Activated naive CD4-positive, alpha-beta T cell treated with anti-CD3 and anti-CD28 coated beads, Interleukin-2, amount 10 ng/mL, durations not matched to agents 7 days and 5 days (primary cell): ENCODE data around the gene TM2D1.
A peak's percentile ranks its signal among the peaks of the same experiment; 100 is the strongest.

Source experiments
- CTCF ChIA-PET: fragments of 350-600 bp; sonication (Branson Sonifier 250); formaldehyde crosslinking; loops from one replicate; lab custom pipeline; 2021; ENCODE audit warnings: antibody characterized with exemption; lab: Charles Lee
- DNase-seq: peaks from one replicate; pipeline ENCODE4 v3.0.0-alpha.2; 2020
- H3K27ac Mint-ChIP-seq: one replicate; pipeline ENCODE4 v1.8.0; 2021; ENCODE audit warnings: mild to moderate bottlenecking, moderate library complexity, mixed read lengths
- H3K27me3 Mint-ChIP-seq: one replicate; pipeline ENCODE4 v1.8.0; 2021; ENCODE audit warnings: mild to moderate bottlenecking, mixed read lengths
- H3K36me3 Mint-ChIP-seq: one replicate; pipeline ENCODE4 v1.8.0; 2021; ENCODE audit warnings: mixed read lengths
- H3K4me1 Mint-ChIP-seq: one replicate; pipeline ENCODE4 v1.8.0; 2021; ENCODE audit warnings: mixed read lengths
- H3K4me3 Mint-ChIP-seq: one replicate; pipeline ENCODE4 v1.8.0; 2021; ENCODE audit warnings: mild to moderate bottlenecking, moderate library complexity, mixed read lengths
- H3K9me3 Mint-ChIP-seq: one replicate; pipeline ENCODE4 v1.8.0; 2021; ENCODE audit warnings: mixed read lengths

Gene TM2D1

GRCh38 chr1:61644303-61644702 lies 80.6 kb downstream of the TM2D1 start:
- no peak for DNase-seq
- CTCF ChIA-PET: interaction anchor here (0.9 kb wide), 1 partner anchor 9 kb away, joined by 3 read pairs; no protein-coding TSS in a partner anchor
- peaks cover 17% of the 10 kb centered on the region for H3K4me1 Mint-ChIP-seq
- no peak overlapping the region for H3K27ac Mint-ChIP-seq
- H3K36me3 Mint-ChIP-seq: no peaks in the 10 kb centered on the region
- peaks cover 10% of the 10 kb centered on the region for H3K27me3 Mint-ChIP-seq
- no peak overlapping the region for H3K4me3 Mint-ChIP-seq
- H3K9me3 Mint-ChIP-seq: no peaks in the 10 kb centered on the region

DNA sequence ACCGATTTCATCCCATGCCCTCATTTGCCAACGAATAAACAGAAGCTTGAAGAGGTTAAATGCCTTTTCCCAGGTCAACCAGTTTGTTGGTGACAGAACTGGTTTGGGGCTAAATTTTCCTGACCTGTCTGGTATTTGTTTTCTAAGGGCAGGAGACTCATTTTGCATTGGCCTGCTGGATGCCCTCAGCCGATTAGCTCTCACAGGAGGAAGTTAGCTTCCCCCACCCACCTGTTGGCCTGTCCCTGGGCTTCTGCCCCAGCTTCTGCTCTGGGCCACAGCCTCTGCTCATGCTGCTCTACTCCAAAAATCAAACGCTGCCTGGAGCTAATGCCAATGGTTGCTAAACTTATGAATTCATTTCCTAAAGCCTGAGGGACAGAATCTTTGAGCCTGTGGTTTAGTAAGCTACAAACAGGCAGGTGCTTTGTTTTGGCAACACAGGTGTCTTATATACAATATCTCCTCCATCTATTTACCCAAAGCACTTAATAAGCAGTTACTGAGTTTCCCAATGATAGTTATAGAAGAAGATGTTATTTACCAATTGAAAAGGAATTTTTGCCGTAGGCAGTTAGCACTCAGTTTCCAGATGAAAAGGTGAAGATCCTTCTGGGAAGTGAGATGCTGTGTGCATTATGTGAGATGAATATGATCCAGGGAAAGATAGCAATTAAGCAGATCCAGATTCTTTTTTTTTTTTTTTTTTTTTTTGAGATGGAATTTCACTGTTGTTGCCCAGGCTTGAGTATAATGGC lies 82.3 kb downstream of the TM2D1 start:
- DNase-seq: no peak
- H3K9me3 Mint-ChIP-seq: no peaks in the 10 kb centered on the region
- CTCF ChIA-PET: interaction anchor here (1.1 to 1.6 kb wide), 2 partner anchors 12 to 54 kb away, joined by 4 to 6 read pairs; no protein-coding TSS in a partner anchor
- H3K27ac Mint-ChIP-seq: no peak overlapping the region
- no peaks in the 10 kb centered on the region for H3K36me3 Mint-ChIP-seq
- H3K4me1 Mint-ChIP-seq: peaks cover 17% of the 10 kb centered on the region
- peaks cover 10% of the 10 kb centered on the region for H3K27me3 Mint-ChIP-seq
- no peak overlapping the region for H3K4me3 Mint-ChIP-seq

DNA sequence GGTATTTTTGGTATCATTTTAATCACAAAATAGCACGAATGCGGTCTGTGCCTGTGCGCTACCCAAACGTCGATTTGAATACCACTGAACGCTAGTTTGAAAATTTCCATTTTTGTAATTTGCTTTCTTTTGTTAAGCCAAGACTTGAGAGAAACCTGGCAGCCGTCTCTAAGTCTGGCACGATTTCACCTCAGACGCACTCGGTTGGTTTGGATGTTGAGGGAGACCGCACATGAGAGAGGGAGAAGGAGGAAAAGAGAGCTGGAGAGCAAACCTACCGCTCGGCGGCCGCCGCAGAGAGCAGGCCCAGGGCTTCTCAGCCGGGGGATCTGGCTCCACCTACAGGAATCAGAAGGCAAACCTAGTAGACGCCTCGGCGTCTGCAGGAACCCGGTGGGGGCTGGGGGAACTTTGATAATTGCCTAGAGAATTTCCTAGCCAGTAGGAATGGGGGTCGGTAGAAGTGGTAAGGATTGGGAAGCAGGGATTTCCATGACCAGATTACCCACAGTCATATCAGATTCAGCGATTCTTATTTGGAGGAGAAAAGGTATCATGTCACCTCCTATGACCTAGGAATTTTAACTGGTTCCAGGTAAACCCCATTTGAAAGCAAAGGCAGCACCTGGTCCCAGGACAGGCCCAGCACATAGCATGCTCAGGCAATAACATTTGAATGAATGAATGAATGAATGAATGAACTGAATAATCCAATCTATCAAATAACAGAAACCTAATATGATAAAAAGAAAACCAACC lies 83.2 kb downstream of the TM2D1 start:
- Mint-ChIP-seq H3K4me1 (peaks cover 17% of the 10 kb centered on the region), H3K27ac (peak overlapping the region; percentile 75), H3K36me3 (no peaks in the 10 kb centered on the region), H3K4me3 (peak overlapping the region; percentile 52), H3K27me3 (peaks cover 10% of the 10 kb centered on the region), H3K9me3 (no peaks in the 10 kb centered on the region)
- DNase-seq: peak; percentile 74
- CTCF ChIA-PET: interaction anchor here (1.1 to 1.6 kb wide), 2 partner anchors 11 to 54 kb away, joined by 4 to 6 read pairs; no protein-coding TSS in a partner anchor

GRCh38 chr1:61640531-61641530 lies 84.1 kb downstream of the TM2D1 start:
- peak; percentile 31 for DNase-seq
- Mint-ChIP-seq H3K36me3 (no peaks in the 10 kb centered on the region), H3K4me3 (peak overlapping the region; percentile 52), H3K4me1 (peaks cover 17% of the 10 kb centered on the region), H3K27me3 (peaks cover 10% of the 10 kb centered on the region), H3K9me3 (no peaks in the 10 kb centered on the region), H3K27ac (peak overlapping the region; percentile 75)
- CTCF ChIA-PET: interaction anchor here (0.8 to 1.6 kb wide), 4 partner anchors 10 to 598 kb away, joined by 3 to 6 read pairs (median 4); no protein-coding TSS in a partner anchor

- Mint-ChIP-seq H3K27me3 (peaks cover 5% of the 10 kb centered on the region), H3K4me3 (no peak overlapping the region), H3K27ac (no peak overlapping the region), H3K9me3 (no peaks in the 10 kb centered on the region), H3K36me3 (no peaks in the 10 kb centered on the region), H3K4me1 (peaks cover 17% of the 10 kb centered on the region)
- DNase-seq: no peak
- CTCF ChIA-PET: interaction anchor here (0.7 to 1.3 kb wide), 3 partner anchors 51 to 791 kb away, joined by 3 to 6 read pairs (median 3); no protein-coding TSS in a partner anchor
These were observed 85.2 kb downstream of the TM2D1 start for GRCh38 chr1:61639608-61640336.

DNA sequence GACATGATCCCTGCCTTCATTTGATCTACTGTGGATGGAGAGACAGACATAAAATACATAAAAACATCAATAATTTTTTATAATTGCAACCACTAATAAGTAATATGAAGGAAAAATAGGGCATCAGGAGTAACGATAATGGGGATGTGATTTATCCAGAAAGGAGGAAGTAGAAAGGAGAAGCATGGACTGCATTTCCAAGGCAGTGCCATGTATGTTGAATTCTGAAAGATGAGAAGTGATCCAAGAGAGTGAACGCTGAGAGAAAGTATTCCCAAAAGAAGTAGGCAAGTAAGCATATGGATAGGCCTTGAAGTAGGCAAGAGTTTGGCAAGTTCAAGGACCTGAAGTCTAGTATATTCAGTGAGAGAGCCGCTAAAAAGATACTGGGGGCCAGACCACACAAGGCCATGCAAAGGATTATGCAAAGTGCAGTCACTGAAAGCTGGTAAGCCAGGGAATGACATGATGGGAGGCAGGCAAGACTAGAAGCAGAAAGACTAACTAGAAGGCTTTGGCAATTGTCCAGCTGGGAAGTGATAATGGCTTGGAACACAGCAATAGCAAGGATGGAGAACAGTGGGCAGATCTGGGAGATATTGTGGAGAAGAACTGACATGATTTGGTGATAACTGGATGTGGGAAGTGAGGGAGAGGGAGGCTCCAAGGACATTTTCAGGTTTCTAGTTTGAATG lies 85.9 kb downstream of the TM2D1 start:
- no peaks in the 10 kb centered on the region for H3K9me3 Mint-ChIP-seq

DNA sequence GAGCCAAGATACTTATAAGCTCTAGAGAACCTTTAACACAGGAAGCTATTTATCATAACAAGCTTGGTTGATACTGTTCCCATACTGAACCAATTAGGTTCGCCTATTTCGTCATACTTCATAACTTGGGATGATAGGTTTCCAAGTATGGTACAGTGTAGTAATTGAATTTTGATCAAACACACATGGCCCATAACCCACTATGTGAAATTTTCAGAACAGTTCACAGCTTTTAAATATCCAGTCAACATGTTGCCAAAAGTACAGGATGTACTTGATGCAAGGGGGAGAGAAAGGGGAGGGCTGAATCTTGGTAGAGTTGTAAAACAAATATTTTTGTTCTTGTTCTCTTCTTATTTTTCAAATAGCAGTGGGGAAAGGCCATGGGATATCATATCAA lies 86.6 kb downstream of the TM2D1 start:
- H3K9me3 Mint-ChIP-seq: no peaks in the 10 kb centered on the region

More for the DNA sequence above, 85.9 kb downstream of the TM2D1 start:
- H3K36me3 Mint-ChIP-seq: no peaks in the 10 kb centered on the region
- H3K4me3 Mint-ChIP-seq: no peak overlapping the region
- DNase-seq: no peak
- CTCF ChIA-PET: interaction anchor here (0.7 kb wide), 1 partner anchor 790 kb away, joined by 3 read pairs; no protein-coding TSS in a partner anchor
- H3K27me3 Mint-ChIP-seq: peaks cover 5% of the 10 kb centered on the region
- H3K27ac Mint-ChIP-seq: no peak overlapping the region
- H3K4me1 Mint-ChIP-seq: peaks cover 17% of the 10 kb centered on the region

DNA sequence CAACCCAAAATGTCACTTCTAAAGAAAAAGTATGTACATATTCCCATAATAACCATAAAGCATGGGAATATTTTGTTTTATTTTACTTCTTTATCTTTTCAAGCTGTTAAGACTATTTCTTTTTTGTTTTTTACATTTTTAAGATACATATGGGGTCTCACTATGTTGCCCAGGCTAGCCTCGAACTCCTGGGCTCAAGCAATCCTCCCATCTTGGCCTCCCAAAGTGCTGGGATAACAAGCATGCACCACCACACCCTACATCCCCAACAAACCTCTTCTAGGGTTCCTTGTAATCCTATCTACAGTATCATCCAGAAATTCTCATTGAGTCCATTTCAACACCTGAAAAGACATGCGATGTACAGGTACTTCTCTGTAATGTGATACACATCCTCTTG lies 87.5 kb downstream of the TM2D1 start:
- Mint-ChIP-seq H3K36me3 (no peaks in the 10 kb centered on the region), H3K4me3 (no peak overlapping the region), H3K9me3 (no peaks in the 10 kb centered on the region), H3K4me1 (peaks cover 17% of the 10 kb centered on the region), H3K27ac (no peak overlapping the region), H3K27me3 (peaks cover 5% of the 10 kb centered on the region)
- DNase-seq: no peak
- CTCF ChIA-PET: no interaction called here

More for the DNA sequence above, 86.6 kb downstream of the TM2D1 start:
- no peak for DNase-seq
- H3K36me3 Mint-ChIP-seq: no peaks in the 10 kb centered on the region
- peaks cover 5% of the 10 kb centered on the region for H3K27me3 Mint-ChIP-seq
- CTCF ChIA-PET: no interaction called here
- H3K27ac Mint-ChIP-seq: no peak overlapping the region
- peaks cover 17% of the 10 kb centered on the region for H3K4me1 Mint-ChIP-seq
- no peak overlapping the region for H3K4me3 Mint-ChIP-seq

- Mint-ChIP-seq H3K9me3 (no peaks in the 10 kb centered on the region), H3K4me1 (peaks cover 16% of the 10 kb centered on the region), H3K4me3 (no peak overlapping the region), H3K27me3 (peaks cover 3% of the 10 kb centered on the region), H3K27ac (no peak overlapping the region), H3K36me3 (no peaks in the 10 kb centered on the region)
- CTCF ChIA-PET: no interaction called here
- DNase-seq: no peak
These were observed 88.1 kb downstream of the TM2D1 start for GRCh38 chr1:61636814-61637213.

- Mint-ChIP-seq H3K27ac (no peak overlapping the region), H3K4me1 (peaks cover 12% of the 10 kb centered on the region), H3K4me3 (no peak overlapping the region), H3K36me3 (no peaks in the 10 kb centered on the region), H3K27me3 (no peaks in the 10 kb centered on the region), H3K9me3 (no peaks in the 10 kb centered on the region)
- CTCF ChIA-PET: no interaction called here
- no peak for DNase-seq
These were observed 88.6 kb downstream of the TM2D1 start for GRCh38 chr1:61636376-61636775.

GRCh38 chr1:61635557-61635956 lies 89.4 kb downstream of the TM2D1 start:
- no peak overlapping the region for H3K4me3 Mint-ChIP-seq
- H3K9me3 Mint-ChIP-seq: no peaks in the 10 kb centered on the region
- no peaks in the 10 kb centered on the region for H3K36me3 Mint-ChIP-seq
- CTCF ChIA-PET: interaction anchor here (1.4 kb wide), 1 partner anchor 9 kb away, joined by 3 read pairs; no protein-coding TSS in a partner anchor
- H3K27me3 Mint-ChIP-seq: no peaks in the 10 kb centered on the region
- H3K27ac Mint-ChIP-seq: no peak overlapping the region
- DNase-seq: no peak
- peaks cover 3% of the 10 kb centered on the region for H3K4me1 Mint-ChIP-seq

- Mint-ChIP-seq H3K27ac (no peak overlapping the region), H3K4me1 (no peaks in the 10 kb centered on the region), H3K4me3 (no peak overlapping the region), H3K27me3 (peaks cover 4% of the 10 kb centered on the region), H3K36me3 (no peaks in the 10 kb centered on the region), H3K9me3 (no peaks in the 10 kb centered on the region)
- DNase-seq: no peak
- CTCF ChIA-PET: interaction anchor here (1.0 to 1.5 kb wide), 2 partner anchors 11 to 29 kb away, joined by 3 to 6 read pairs; no protein-coding TSS in a partner anchor
These were observed 93.5 kb downstream of the TM2D1 start for GRCh38 chr1:61631436-61631835.
